ENCODE results near the gene ANAPC16.
"Not testable (repeated sequence)": the region's sequence is repeated elsewhere in the genome, so short reads cannot be mapped to it uniquely, and the experiment has no call there.

The ANAPC16 gene

GRCh38 chr10:72219235-72219814 lies 3.5 kb downstream of the ANAPC16 start:
- ChIA-PET CTCF (interaction anchor here (1.0 to 9.3 kb wide), 5 partner anchors 10 to 323 kb away, joined by 3 to 74 read pairs (median 14); no protein-coding TSS in a partner anchor), POLR2A (no interaction called here)
- H3K4me3 ChIP-seq (ENCODE audit: low read depth, low read length): no peak overlapping the region
- no peak for DNase-seq (ENCODE audit: low read depth, low spot score)
- TF ChIP-seq CTCF (IDR thresholded peaks at IDR 0.05; ENCODE audit: insufficient read depth, low read length, missing control alignments): no peak

GRCh38 chr10:72220637-72221036 lies 4.8 kb downstream of the ANAPC16 start:
- ChIA-PET CTCF (interaction anchor here (0.6 to 9.3 kb wide), 13 partner anchors 23 to 324 kb away, joined by 3 to 77 read pairs (median 4); no protein-coding TSS in a partner anchor), POLR2A (no interaction called here)
- no peak for DNase-seq (ENCODE audit: low read depth, low spot score)
- no peak overlapping the region for H3K4me3 ChIP-seq (ENCODE audit: low read depth, low read length)
- TF ChIP-seq CTCF (IDR thresholded peaks at IDR 0.05; ENCODE audit: insufficient read depth, low read length, missing control alignments): no peak

- ChIA-PET POLR2A (no interaction called here), CTCF (interaction anchor here (0.6 to 9.3 kb wide), 15 partner anchors 22 to 489 kb away, joined by 3 to 77 read pairs (median 4); partner anchors contain the start of gene DDIT4)
- no peak for DNase-seq (ENCODE audit: low read depth, low spot score)
- TF ChIP-seq CTCF (IDR thresholded peaks at IDR 0.05; ENCODE audit: insufficient read depth, low read length, missing control alignments): no peak
- H3K4me3 ChIP-seq (ENCODE audit: low read depth, low read length): no peak overlapping the region
These were observed 5.5 kb downstream of the ANAPC16 start for GRCh38 chr10:72221278-72221677.

- POLR2A ChIA-PET: no interaction called here
These were observed 7.9 kb downstream of the ANAPC16 start for GRCh38 chr10:72223743-72224101.

GRCh38 chr10:72224191-72224590 lies 8.4 kb downstream of the ANAPC16 start:
- CTCF ChIA-PET: interaction anchor here (0.8 to 9.3 kb wide), 18 partner anchors 9 to 328 kb away, joined by 3 to 77 read pairs (median 4); partner anchors contain the start of genes ANAPC16, ASCC1 and DDIT4
- DNase-seq (ENCODE audit: low read depth, low spot score); POLR2A ChIA-PET; H3K4me3 ChIP-seq (ENCODE audit: low read depth, low read length): not testable (repeated sequence)

More at GRCh38 chr10:72223743-72224101, 7.9 kb downstream of the ANAPC16 start:
- H3K4me3 ChIP-seq (ENCODE audit: low read depth, low read length): no peak overlapping the region
- DNase-seq (ENCODE audit: low read depth, low spot score): no peak
- CTCF ChIA-PET: interaction anchor here (0.8 to 9.3 kb wide), 19 partner anchors 8 to 328 kb away, joined by 3 to 77 read pairs (median 5); partner anchors contain the start of genes ANAPC16, ASCC1 and DDIT4
- no peak for TF ChIP-seq CTCF (IDR thresholded peaks at IDR 0.05; ENCODE audit: insufficient read depth, low read length, missing control alignments)

GRCh38 chr10:72226418-72227027 lies 10.7 kb downstream of the ANAPC16 start:
- no peak overlapping the region for H3K4me3 ChIP-seq (ENCODE audit: low read depth, low read length)
- ChIA-PET POLR2A (no interaction called here), CTCF (interaction anchor here (0.8 to 9.3 kb wide), 7 partner anchors 10 to 330 kb away, joined by 3 to 74 read pairs (median 8); partner anchors contain the start of genes ANAPC16 and ASCC1)
- no peak for DNase-seq (ENCODE audit: low read depth, low spot score)
- no peak for TF ChIP-seq CTCF (IDR thresholded peaks at IDR 0.05; ENCODE audit: insufficient read depth, low read length, missing control alignments)
